Keratinocyte (primary cell): Measurements from ENCODE around the gene ODAD2. TPM values are rescaled to one million over a fixed set of nuclear protein-coding genes. Genes with fewer than 3 reads are reported as not detected.

Experiments used
- DNase-seq: peaks from one replicate; pipeline ENCODE4 v3.0.0-alpha.2; 2011; ENCODE audit warnings: low read depth, missing footprints, low spot score
- FAIRE-seq: peaks from 2 replicates; lab custom pipeline; 2011; peaks lifted over from hg19 to GRCh38; lab: Jason Lieb, UNC
- H2AFZ ChIP-seq: 2 replicates; pipeline ENCODE4 v1.6.0; 2012; ENCODE audit warnings: low read length, control low read depth, inconsistent platforms; ENCODE audit not compliant: control insufficient read depth
- H3K27ac ChIP-seq: 2 replicates; pipeline ENCODE4 v1.5.1; 2011; ENCODE audit warnings: low read length; ENCODE audit not compliant: control insufficient read depth, insufficient read depth
- H3K27me3 ChIP-seq: 3 replicates; pipeline ENCODE4 v1.6.0; 2011; ENCODE audit warnings: low read length; ENCODE audit not compliant: control insufficient read depth, insufficient read depth; ENCODE audit errors: extremely low read depth
- H3K36me3 ChIP-seq, 2 experiments: 2 replicates in 1 of 2; 3 replicates in 1 of 2; pipeline ENCODE4 v1.5.1; 2011; ENCODE audit warnings: low read length in 2 of 2, mild to moderate bottlenecking in 1 of 2; ENCODE audit not compliant: control insufficient read depth in 2 of 2, insufficient read depth in 2 of 2; ENCODE audit errors: extremely low read depth in 1 of 2
- H3K4me1 ChIP-seq: 3 replicates; pipeline ENCODE4 v1.5.1; 2011; ENCODE audit warnings: low read length; ENCODE audit not compliant: control insufficient read depth, insufficient read depth; ENCODE audit errors: extremely low read depth
- H3K4me2 ChIP-seq: 3 replicates; pipeline ENCODE4 v1.6.0; 2011; ENCODE audit warnings: low read depth, low read length; ENCODE audit not compliant: control insufficient read depth, insufficient read depth; ENCODE audit errors: extremely low read depth
- H3K4me3 ChIP-seq, 3 experiments: fragments of 200-600 bp in 1 of 3; sonication (generic) in 1 of 3; 2 replicates in 2 of 3; 3 replicates in 1 of 3; pipeline ENCODE4 v1.5.1; 2011 to 2016; ENCODE audit warnings: low read length in 3 of 3, mild to moderate bottlenecking in 3 of 3, control low read depth in 2 of 3, inconsistent platforms in 1 of 3, low read depth in 1 of 3, mixed read lengths in 1 of 3, mixed run types in 1 of 3, moderate library complexity in 1 of 3; ENCODE audit not compliant: control insufficient read depth in 2 of 3, insufficient read depth in 2 of 3; ENCODE audit errors: extremely low read depth in 1 of 3
- H3K79me2 ChIP-seq: 2 replicates; pipeline ENCODE4 v1.6.0; 2012; ENCODE audit warnings: low read length; ENCODE audit not compliant: control insufficient read depth, insufficient read depth
- H3K9ac ChIP-seq: 3 replicates; pipeline ENCODE4 v1.6.0; 2011; ENCODE audit warnings: low read length; ENCODE audit not compliant: control insufficient read depth, insufficient read depth; ENCODE audit errors: extremely low read depth
- H3K9me1 ChIP-seq: 3 replicates; pipeline ENCODE4 v1.6.0; 2011; ENCODE audit warnings: low read length; ENCODE audit not compliant: control insufficient read depth, insufficient read depth; ENCODE audit errors: extremely low read depth
- H3K9me3 ChIP-seq: 2 replicates; pipeline ENCODE4 v1.5.1; 2012; ENCODE audit warnings: low read depth, low read length; ENCODE audit not compliant: control insufficient read depth
- H4K20me1 ChIP-seq: 3 replicates; pipeline ENCODE4 v1.6.0; 2011; ENCODE audit warnings: low read length; ENCODE audit not compliant: control insufficient read depth, insufficient read depth; ENCODE audit errors: extremely low read depth
- EZH2 ChIP-seq: IDR thresholded peaks from one replicate; pipeline ENCODE4 v1.6.1; 2012; ENCODE audit warnings: inconsistent platforms, mild to moderate bottlenecking, low read length, moderate library complexity
- dilution Hi-C: fragments of 300-500 bp; cut with MboI; formaldehyde crosslinking; loops from one replicate; pipeline ENCODE4 v1.7.0; 2020; ENCODE audit warnings: low sequenced_read_pairs; ENCODE audit not compliant: extremely low pct_ligation_motif_present
- polyA plus RNA-seq, 5 experiments: library from polyadenylated mRNA; depleted of rRNA in 3 of 5; stranded (reverse) in 3 of 5; stranded (forward) in 1 of 5; unstranded in 1 of 5; fragments of >200 nt; gene quantifications; 1 replicate in 1 of 5; 2 replicates in 3 of 5; 3 replicates in 1 of 5; pipeline versions ENCODE4 v1.2.1 to v1.2.3, GENCODE V29; 2011 to 2012; ENCODE audit warnings: missing spikeins in 2 of 5, low read depth in 1 of 5, low replicate concordance in 1 of 5
- TF ChIP-seq, protein P1 (sequence below), 3 experiments: IDR thresholded peaks in 1 of 3; conservative IDR thresholded peaks in 1 of 3; optimal IDR thresholded peaks in 1 of 3; 2 replicates in 2 of 3; 3 replicates in 1 of 3; pipeline versions ENCODE3 to v1.5.1; 2011; ENCODE audit warnings: low read length in 3 of 3, mild to moderate bottlenecking in 3 of 3, moderate library complexity in 2 of 3, control low read depth in 1 of 3, inconsistent platforms in 1 of 3; ENCODE audit not compliant: insufficient read depth in 2 of 3; ENCODE audit errors: extremely low read depth in 1 of 3

ODAD2 gene
- polyA plus RNA-seq, 1 donor (not counting 4 experiments of a cell fraction or from before 2014, with no cell fraction given): not detected

DNA sequence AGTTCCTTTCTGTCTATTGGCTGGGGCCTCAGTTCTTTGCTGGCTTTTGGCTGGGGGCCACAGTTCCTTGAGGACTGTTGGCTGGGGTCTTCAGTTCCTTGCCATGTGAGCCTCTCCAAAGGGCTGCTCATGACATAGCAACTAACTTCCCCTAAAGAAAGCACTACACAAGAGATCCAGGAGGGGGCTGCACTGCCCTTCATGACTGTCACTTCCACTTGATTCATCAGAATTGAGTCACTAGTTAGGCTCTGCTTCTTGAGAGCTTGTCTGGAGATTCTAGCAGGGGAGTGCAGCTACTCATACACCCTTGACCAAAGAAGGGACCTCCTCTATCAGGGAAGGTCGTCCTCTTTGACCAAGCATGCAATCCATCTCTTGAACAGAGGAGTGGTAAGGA is 215.2 kb downstream of the ODAD2 start:
- Histone ChIP-seq H3K4me2 (no peak overlapping the region), H3K9ac (no peak overlapping the region), H3K79me2 (no peaks in the 10 kb centered on the region), H3K27ac (no peak overlapping the region), H2AFZ (no peak overlapping the region), H3K27me3 (no peaks in the 10 kb centered on the region), H3K36me3 (no peaks in the 10 kb centered on the region), H4K20me1 (no peaks in the 10 kb centered on the region), H3K9me3 (peaks cover 1% of the 10 kb centered on the region), H3K4me1 (no peaks in the 10 kb centered on the region), H3K4me3 (no peak overlapping the region), H3K9me1 (no peaks in the 10 kb centered on the region)
- no peak for FAIRE-seq
- TF ChIP-seq, protein P1, sequence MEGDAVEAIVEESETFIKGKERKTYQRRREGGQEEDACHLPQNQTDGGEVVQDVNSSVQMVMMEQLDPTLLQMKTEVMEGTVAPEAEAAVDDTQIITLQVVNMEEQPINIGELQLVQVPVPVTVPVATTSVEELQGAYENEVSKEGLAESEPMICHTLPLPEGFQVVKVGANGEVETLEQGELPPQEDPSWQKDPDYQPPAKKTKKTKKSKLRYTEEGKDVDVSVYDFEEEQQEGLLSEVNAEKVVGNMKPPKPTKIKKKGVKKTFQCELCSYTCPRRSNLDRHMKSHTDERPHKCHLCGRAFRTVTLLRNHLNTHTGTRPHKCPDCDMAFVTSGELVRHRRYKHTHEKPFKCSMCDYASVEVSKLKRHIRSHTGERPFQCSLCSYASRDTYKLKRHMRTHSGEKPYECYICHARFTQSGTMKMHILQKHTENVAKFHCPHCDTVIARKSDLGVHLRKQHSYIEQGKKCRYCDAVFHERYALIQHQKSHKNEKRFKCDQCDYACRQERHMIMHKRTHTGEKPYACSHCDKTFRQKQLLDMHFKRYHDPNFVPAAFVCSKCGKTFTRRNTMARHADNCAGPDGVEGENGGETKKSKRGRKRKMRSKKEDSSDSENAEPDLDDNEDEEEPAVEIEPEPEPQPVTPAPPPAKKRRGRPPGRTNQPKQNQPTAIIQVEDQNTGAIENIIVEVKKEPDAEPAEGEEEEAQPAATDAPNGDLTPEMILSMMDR (optimal IDR thresholded peaks at IDR 0.05 in 1 of 3, IDR thresholded peaks at IDR 0.05 in 1 of 3, conservative IDR thresholded peaks at IDR 0.05 in 1 of 3; ENCODE audit: extremely low read depth in 1 of 3, insufficient read depth in 2 of 3, low read length in 3 of 3): peak; percentile 51 to 66 (median 63)
- TF ChIP-seq EZH2: no peak
- DNase-seq: peak; percentile 4
- dilution Hi-C loops: no loop called here

DNA sequence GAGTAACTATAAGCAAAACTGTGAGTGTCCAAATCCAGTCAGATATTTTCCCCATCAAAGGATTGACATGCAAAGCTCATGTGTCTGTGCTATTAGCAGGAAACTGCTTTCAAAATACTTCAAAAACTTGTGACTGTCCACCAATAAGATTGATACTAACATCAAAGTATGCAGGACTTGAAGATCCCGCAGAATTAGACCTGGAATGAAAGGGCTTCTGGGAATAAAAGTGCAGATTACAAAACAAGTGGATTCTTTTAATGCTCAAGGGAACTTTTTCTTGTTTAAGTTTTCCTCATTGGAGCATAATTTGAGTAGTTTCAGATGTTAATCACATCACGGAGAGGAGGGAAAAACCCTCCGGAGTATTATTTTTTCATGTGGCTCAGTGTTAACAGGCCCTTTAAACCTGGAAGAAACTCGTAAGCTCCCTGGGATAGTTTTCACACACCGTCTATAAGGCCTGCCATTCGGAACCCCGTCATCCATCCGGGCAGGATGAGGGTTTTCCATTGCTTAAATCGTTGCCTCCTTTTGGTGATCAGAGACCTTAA is 219.3 kb downstream of the ODAD2 start:
- Histone ChIP-seq H3K9me3 (peaks cover 1% of the 10 kb centered on the region), H3K27me3 (no peaks in the 10 kb centered on the region), H3K4me3 (no peak overlapping the region), H4K20me1 (no peaks in the 10 kb centered on the region), H3K27ac (no peak overlapping the region), H2AFZ (no peak overlapping the region), H3K9ac (no peak overlapping the region), H3K9me1 (no peaks in the 10 kb centered on the region), H3K4me1 (no peaks in the 10 kb centered on the region), H3K4me2 (no peak overlapping the region), H3K79me2 (no peaks in the 10 kb centered on the region), H3K36me3 (no peaks in the 10 kb centered on the region)
- TF ChIP-seq EZH2: no peak
- TF ChIP-seq, protein P1 (optimal IDR thresholded peaks at IDR 0.05 in 1 of 3, IDR thresholded peaks at IDR 0.05 in 1 of 3, conservative IDR thresholded peaks at IDR 0.05 in 1 of 3; ENCODE audit: extremely low read depth in 1 of 3, insufficient read depth in 2 of 3, low read length in 3 of 3): no peak
- dilution Hi-C loops: no loop called here
- DNase-seq (no peak), FAIRE-seq (no peak)
